ENCODE measurements around the gene PHACTR1.
"Not testable (repeated sequence)": the region's sequence is repeated elsewhere in the genome, so short reads cannot be mapped to it uniquely, and the experiment has no call there.

The PHACTR1 gene

DNA sequence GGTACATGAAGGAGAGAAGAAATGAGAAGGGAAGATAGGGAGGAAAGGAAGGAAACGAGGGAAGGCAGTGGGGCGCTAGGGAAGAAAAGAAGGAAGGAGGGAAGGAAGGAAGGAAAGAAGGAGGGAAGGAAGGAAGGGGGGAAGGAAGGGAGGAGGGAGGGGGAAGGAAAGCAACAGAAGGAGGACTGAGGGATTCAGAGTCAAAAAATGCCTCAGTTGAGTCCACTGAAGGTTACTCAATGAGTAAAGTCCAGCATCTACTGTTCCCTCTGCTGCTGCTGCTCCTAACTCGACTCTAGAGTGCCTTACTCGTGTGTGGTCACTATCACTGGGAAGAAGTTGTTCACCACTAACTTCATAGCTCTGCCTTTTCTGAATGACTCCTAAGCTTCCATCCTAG, 33.8 kb downstream of the PHACTR1 start:
- no peak for DNase-seq

GRCh38 chr6:12751694-12752325, 35.2 kb downstream of the PHACTR1 start:
- no peak for DNase-seq

DNA sequence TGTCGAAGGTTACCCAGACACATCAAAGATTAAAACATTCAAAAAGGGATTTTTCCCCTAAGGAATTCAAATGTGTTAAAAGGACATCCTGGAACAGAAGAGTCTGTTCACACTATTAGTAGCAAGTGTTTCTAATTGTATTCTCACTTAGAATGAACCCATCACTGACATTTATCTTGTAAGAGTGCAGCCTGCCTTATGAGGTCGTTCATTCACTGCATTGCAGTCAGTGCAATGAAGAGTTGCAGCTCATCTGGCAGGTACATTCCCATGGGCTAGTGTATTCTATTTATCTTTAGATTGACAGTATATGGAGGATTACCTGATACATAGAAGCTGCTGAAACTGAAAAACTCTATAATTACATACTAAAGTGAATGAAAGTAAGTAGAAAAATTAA, 36.5 kb downstream of the PHACTR1 start:
- no peak for DNase-seq

DNA sequence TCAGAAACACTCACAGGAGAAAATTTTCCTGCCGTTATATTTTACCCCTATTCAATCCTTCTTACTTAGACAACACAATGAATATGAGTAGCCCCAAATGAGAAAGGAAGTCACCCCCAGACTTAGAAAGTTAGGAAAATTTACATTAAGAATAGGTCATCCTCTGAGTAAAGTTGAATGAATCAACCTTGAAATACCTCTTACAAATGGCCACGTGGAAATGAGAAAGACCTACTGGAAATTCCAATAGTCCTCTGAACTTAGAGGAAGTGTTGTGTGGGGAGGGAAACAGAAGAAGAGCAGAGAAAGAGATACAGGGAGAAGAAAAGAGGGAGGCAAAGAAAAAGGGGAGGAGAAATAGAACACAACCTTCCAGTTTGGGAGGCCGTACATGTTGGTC, 43.7 kb downstream of the PHACTR1 start:
- no peak for DNase-seq

DNA sequence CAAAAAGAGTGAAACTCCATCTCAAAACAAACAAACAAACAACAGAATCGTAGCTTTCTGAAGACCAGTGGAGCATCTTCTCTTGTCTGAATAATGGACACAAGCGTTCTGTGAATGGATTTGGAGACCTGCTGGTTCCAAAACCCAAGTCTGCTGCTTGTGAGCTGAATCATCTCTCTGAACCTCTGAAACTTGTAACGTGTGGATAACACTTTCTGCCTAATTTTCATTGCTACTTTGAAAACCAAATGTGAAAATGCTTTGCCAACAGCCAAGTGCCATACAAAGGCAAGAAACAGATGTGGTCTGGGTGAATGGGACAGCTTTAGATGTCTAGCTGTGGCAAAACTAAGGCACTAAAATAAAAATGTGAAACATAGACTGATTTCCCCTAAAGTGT, 44.3 kb downstream of the PHACTR1 start:
- DNase-seq, result no peak

DNA sequence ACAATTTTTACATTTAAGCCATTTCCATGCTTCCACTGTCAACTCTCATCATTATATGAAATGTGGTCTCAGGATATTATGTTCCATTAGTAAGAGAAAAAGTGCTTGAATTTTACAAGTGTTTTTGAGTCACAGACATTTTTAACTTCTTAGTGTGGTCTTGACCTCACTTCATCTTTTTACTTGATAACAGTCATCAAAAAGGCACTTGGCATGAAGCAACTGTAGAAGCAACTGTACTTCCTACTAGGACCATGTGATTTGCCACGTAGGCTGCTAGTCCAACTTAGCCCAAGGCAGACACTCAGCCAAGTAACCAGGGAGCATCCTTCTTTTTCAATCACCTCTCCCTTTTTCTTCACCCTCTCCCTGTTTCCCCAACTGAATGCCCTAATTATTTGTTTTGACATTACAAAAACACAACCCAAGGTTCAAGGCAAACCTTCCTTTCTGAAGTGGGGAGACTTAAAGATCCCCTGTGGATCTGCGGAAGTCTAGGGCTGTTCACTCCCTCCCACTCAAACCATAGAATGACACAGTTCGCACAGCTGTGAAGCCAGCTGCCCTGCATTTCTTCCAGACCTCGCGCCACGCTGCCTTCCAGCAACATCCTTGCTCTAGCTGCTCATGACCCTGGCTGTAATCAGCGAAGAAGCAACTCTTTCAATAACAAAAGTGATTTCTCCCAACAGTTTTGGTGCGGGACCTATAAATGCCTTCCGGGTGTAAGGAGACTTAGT, 45.0 kb downstream of the PHACTR1 start:
- DNase-seq, result no peak

DNA sequence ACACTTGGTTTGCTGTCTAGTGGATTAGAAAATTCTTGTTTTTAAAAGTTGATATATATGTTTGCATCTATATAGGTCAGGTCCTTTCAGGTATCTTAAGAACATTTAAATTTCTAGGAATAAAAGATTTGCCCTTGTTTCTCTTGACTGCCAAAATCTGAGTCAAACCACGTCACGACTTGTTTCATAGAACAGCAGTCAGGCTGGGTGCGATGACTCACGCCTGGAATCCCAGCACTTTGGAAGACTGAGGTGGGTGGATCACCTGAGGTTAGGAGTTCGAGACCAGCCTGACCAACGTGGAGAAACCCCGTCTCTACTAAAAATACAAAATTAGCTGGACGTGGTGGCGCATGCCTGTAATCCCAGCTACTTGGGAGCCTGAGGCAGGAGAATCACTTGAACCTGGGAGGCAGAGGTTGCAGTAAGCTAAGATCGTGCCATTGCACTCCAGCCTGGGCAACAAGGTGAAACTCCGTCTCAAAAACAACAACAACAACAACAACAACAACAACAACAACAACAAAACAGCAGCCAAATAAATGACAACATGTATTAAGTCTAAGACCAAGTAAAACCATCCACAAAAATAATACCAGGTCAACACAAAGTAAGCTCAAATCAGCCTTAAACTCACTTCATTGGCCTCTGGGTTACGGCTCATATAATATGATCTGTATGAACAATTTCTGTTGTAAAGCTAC, 46.3 kb downstream of the PHACTR1 start:
- DNase-seq, result not testable (repeated sequence)

DNA sequence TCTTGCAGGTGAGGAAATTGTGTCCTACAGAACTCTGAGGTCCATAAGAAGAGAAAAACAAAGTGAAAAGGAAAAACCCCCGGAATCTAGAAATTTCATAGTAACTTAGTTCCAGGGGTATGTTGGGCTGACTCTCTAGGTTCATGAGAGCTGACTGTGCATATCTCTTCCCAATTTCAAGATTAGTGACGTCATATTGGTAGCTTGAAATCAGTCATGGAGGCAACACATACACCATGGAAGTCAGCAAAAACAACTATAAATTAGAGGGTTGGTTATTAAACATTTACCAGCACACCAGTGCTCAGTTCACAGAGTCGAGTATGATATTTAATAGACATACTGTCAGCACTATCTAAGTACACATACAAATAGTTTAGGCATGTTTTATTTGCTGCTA, 49.8 kb downstream of the PHACTR1 start:
- DNase-seq, result no peak

DNA sequence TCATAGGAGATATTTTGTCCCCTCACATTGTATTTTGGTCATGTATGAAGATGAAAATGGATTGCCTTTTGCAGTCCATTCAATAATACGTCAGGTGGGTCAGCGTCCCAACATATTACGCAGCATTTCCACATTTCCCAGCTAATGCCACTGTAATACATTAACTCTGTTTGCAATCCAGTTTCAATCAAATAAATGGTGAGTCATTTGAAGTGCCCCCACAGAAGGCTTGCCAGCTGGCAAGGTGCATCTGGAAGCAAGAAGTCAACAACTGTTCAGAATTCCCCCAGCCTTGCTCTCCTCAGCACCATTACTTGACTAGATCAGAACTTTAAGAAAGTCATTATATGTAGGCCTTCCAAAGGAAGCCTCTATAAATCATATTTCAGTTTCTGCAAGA, 50.4 kb downstream of the PHACTR1 start:
- DNase-seq, result no peak

- DNase-seq, result no peak
These were observed 53.1 kb downstream of the PHACTR1 start for GRCh38 chr6:12769556-12770256.

- DNase-seq, result no peak
These were observed 55.8 kb downstream of the PHACTR1 start for GRCh38 chr6:12772416-12772815.

DNA sequence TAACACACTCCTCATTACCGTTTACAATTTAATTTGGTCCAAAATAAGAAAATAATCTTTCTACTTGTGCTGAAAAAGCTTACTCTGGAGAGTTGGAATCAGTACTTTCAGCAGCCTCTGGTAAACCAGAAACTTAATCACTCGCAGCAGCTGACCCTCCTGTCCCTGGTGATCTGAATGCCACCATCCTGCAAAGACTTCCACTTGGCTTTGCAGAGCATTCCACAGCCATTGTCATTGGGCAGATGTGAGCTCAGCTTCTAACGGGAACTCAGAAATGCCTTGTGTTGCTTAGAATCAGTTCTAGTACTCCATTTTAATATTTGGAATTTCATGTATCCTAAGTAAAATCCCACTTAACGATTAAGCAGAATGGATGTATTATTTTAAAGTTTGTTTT, 59.7 kb downstream of the PHACTR1 start:
- DNase-seq, result no peak

DNA sequence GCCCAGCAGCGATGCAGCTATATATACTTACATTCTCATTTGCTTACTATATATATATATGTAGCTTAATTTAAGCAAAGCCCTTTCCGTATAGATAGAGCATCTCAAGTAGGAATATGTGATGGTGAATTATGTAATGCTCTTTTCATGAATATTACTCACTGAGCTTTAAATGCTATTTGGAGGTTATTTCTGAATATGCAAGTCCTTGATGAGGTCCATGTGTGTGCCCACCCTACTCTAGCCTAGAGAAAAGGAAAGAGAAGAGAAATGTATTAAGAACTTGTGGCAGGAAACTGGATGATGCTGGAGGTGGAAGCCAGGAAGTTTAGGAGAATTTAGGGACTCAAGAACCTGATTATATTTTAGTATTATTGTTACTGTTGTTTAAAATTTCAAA, 63.2 kb downstream of the PHACTR1 start:
- no peak for DNase-seq

DNA sequence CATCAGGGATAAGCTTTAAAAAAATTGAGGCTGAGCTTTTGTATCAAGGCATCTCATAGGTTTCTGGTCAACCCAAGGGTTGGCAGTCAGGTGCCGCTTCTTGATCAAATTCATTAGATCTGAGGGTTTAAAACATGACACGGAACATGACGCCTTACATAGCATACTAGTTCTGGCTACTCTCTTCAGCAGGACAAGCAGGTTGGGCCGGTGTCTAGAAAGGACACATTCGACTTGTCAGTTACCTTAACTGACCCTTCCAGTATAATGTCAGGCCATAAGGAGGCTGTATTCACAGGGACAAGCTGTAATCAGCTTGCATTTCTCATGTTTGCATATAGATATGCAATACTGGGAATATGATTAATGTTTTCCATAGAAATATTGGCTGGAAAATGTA, 65.6 kb downstream of the PHACTR1 start:
- DNase-seq, result no peak

GRCh38 chr6:12785301-12785700, 68.7 kb downstream of the PHACTR1 start:
- DNase-seq, result no peak

DNA sequence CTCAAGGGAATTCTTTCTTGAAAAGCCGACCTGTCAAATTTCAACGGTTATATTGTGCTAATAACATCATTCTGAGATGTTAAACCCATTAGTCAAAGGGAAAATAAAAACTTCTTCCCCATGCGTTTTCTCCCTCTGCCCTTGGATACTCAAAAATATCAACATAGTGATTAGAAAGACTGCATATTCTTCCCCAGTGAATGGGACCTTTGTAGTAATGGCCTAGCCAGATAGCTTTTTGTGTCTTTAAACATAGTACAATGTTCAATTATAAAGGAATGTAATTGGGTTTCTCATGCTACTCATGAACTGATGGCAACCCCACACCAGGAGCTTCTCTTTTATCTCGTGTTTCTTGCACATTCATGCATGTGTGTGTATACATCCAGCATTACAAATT, 69.4 kb downstream of the PHACTR1 start:
- DNase-seq, result no peak

DNA sequence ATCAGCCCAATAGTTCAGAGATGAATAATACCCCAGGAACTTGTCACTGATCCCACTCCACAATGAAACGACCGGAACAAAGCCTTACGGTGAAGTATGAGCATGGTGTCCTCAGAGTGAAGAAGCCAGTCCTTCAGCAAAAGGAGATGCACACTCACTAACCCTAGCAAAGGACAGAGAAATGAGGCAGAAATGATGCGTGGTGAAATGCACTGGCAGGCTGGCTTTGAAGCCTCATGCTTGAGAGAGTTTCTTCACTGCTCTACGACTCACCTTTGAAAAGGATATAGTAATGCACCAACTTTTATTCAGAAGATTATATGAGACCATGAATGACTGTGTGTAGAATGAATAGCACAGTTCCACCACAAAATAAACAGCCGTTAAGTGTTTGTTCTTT, 74.8 kb downstream of the PHACTR1 start:
- no peak for DNase-seq

DNA sequence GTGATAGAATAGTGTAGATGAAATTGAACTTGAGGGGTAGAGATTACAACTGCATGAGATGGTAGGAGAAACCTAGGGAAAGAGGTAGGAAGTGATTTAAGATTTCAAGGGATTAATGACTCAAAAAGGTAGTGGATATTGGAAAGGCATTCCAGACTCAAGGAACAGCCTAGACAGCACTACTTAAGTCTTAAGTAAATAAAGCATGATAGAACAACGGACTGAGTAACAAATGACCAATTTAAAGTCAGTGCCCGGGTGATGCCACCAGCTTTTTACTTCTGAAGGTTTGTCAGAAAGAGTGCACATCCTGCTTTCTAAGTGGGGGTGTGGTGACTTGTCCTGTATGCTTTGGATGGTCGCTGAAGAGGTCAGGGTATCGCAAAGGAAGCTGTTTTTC, 81.8 kb downstream of the PHACTR1 start:
- no peak for DNase-seq

DNA sequence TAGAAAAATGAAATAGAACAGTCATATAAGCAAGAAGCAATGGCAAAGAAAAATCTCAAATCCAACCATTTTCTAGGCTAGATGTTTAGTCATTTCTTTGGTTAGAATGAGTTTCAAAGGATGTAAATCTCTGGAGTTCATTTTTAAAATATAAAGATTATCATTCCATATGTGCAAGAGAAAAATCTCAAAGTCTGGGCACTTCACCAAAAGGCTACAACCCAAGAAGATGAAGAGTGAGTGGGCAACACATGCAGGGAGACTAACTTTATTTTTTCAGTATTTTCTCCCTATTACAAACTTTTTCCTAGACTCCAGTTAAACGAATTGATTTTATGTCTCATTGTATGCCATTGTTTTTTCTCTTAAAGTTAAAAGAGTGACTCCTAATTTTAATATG, 83.6 kb downstream of the PHACTR1 start:
- DNase-seq, result no peak

GRCh38 chr6:12801141-12801540, 84.6 kb downstream of the PHACTR1 start:
- no peak for DNase-seq

GRCh38 chr6:12802440-12802839, 85.9 kb downstream of the PHACTR1 start:
- no peak for DNase-seq

GRCh38 chr6:12803486-12803885, 86.9 kb downstream of the PHACTR1 start:
- no peak for DNase-seq

GRCh38 chr6:12804952-12805645, 88.5 kb downstream of the PHACTR1 start:
- DNase-seq, result no peak
